Neural progenitor cell (in vitro differentiated cells): ENCODE results near the gene PRKD1.
"Not testable (repeated sequence)": the region's sequence is repeated elsewhere in the genome, so short reads cannot be mapped to it uniquely, and the experiment has no call there.

Experiments used
- EZH2 ChIP-seq: fragments of 200-600 bp; sonication (generic); IDR thresholded peaks from 2 replicates; pipeline ENCODE4 v1.6.1; 2017; ENCODE audit warnings: antibody characterized with exemption, mild to moderate bottlenecking, moderate library complexity
- TF ChIP-seq, protein P1 (sequence below): fragments of 200-600 bp; sonication (generic); IDR thresholded peaks from 2 replicates; pipeline ENCODE4 v1.5.1; 2017; ENCODE audit warnings: antibody characterized with exemption, mild to moderate bottlenecking

DNA sequence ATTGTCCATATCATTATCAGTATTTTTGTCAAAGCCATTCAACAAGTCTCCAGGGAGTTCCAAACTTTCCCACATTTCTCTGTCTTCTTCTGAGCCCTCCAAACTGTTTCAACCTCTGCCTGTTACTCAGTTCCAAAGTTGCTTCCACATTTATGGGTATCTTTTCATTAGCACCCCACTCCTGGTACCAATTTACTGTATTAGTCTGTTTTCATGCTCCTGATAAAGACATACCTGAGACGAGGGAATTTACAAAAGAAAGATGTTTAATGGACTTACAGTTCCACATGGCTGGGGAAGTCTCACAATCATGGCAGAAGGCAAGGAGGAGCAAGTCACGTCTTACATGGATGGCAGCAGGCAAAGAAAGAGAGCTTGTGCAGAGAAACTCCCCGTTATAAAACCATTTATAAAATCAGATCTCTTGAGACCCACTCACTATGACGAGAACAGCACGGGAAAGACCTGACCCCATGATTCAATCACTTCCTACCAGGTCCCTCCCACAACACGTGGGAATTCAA lies 87.2 kb downstream of the PRKD1 start:
- TF ChIP-seq, protein P1, sequence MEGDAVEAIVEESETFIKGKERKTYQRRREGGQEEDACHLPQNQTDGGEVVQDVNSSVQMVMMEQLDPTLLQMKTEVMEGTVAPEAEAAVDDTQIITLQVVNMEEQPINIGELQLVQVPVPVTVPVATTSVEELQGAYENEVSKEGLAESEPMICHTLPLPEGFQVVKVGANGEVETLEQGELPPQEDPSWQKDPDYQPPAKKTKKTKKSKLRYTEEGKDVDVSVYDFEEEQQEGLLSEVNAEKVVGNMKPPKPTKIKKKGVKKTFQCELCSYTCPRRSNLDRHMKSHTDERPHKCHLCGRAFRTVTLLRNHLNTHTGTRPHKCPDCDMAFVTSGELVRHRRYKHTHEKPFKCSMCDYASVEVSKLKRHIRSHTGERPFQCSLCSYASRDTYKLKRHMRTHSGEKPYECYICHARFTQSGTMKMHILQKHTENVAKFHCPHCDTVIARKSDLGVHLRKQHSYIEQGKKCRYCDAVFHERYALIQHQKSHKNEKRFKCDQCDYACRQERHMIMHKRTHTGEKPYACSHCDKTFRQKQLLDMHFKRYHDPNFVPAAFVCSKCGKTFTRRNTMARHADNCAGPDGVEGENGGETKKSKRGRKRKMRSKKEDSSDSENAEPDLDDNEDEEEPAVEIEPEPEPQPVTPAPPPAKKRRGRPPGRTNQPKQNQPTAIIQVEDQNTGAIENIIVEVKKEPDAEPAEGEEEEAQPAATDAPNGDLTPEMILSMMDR: not testable (repeated sequence)
- not testable (repeated sequence) for TF ChIP-seq EZH2
